GM18861 (cell line): ENCODE measurements around the gene SND1.

ENCODE experiments used
- ATAC-seq: cut with Tn5 transposase; IDR thresholded peaks from one replicate; pipeline ENCODE4 v1.9.1; 2021; ENCODE audit not compliant: unreplicated experiment

SND1 gene

GRCh38 chr7:127718340-127718679 is 66.3 kb downstream of the SND1 start:
- ATAC-seq: no peak

GRCh38 chr7:127726476-127726875 is 74.5 kb downstream of the SND1 start:
- ATAC-seq: no peak

- ATAC-seq: no peak
Observed at GRCh38 chr7:127730658-127731276, 78.8 kb downstream of the SND1 start.

GRCh38 chr7:127731431-127732080 is 79.6 kb downstream of the SND1 start:
- ATAC-seq: no peak

GRCh38 chr7:127732306-127732705 is 80.3 kb downstream of the SND1 start:
- ATAC-seq: no peak

GRCh38 chr7:127733986-127734385 is 82.0 kb downstream of the SND1 start:
- no peak for ATAC-seq

GRCh38 chr7:127736511-127736910 is 84.5 kb downstream of the SND1 start:
- ATAC-seq: no peak

- no peak for ATAC-seq
Observed at GRCh38 chr7:127738859-127739258, 86.9 kb downstream of the SND1 start.

- ATAC-seq: no peak
Observed at GRCh38 chr7:127741764-127742375, 89.9 kb downstream of the SND1 start.

- peak; percentile 48 for ATAC-seq
Observed at GRCh38 chr7:127745445-127745844, 93.5 kb downstream of the SND1 start.

- no peak for ATAC-seq
Observed at GRCh38 chr7:127751062-127751461, 99.1 kb downstream of the SND1 start.

GRCh38 chr7:127751490-127752448 is 99.8 kb downstream of the SND1 start:
- ATAC-seq: no peak

- no peak for ATAC-seq
Observed at GRCh38 chr7:127752829-127753228, 100.8 kb downstream of the SND1 start.

- no peak for ATAC-seq
Observed at GRCh38 chr7:127754457-127754856, 102.5 kb downstream of the SND1 start.

- ATAC-seq: no peak
Observed at GRCh38 chr7:127755521-127755920, 103.5 kb downstream of the SND1 start.

GRCh38 chr7:127755965-127756364 is 104.0 kb downstream of the SND1 start:
- ATAC-seq: no peak

GRCh38 chr7:127758105-127758504 is 106.1 kb downstream of the SND1 start:
- ATAC-seq: no peak

GRCh38 chr7:127758845-127759244 is 106.9 kb downstream of the SND1 start:
- no peak for ATAC-seq

- ATAC-seq: no peak
Observed at GRCh38 chr7:127759945-127760421, 108.0 kb downstream of the SND1 start.

GRCh38 chr7:127760436-127761031 is 108.5 kb downstream of the SND1 start:
- ATAC-seq: no peak

- ATAC-seq: no peak
Observed at GRCh38 chr7:127761196-127761595, 109.2 kb downstream of the SND1 start.
